Activated CD4-positive, alpha-beta memory T cell treated with anti-CD3 and anti-CD28 coated beads for 36 hours (primary cell): ENCODE results near the gene STX1B. TPM values are rescaled to one million over a fixed set of nuclear protein-coding genes. Genes with fewer than 3 reads are reported as not detected.
"Not testable (repeated sequence)": the region's sequence is repeated elsewhere in the genome, so short reads cannot be mapped to it uniquely, and the experiment has no call there.

ENCODE experiments used
- CTCF ChIA-PET: fragments of 350-600 bp; sonication (Branson Sonifier 250); formaldehyde crosslinking; loops from one replicate; lab custom pipeline; 2021; ENCODE audit warnings: antibody characterized with exemption, inconsistent platforms; lab: Charles Lee
- POLR2A ChIA-PET: fragments of 350-600 bp; sonication (Branson Sonifier 250); formaldehyde crosslinking; loops from one replicate; lab custom pipeline; 2021; ENCODE audit warnings: antibody characterized with exemption; lab: Charles Lee
- DNase-seq: peaks from one replicate; pipeline ENCODE4 v3.0.0-alpha.2; 2020
- H3K27ac Mint-ChIP-seq: one replicate; pipeline ENCODE4 v1.8.0; 2021; ENCODE audit warnings: mixed read lengths
- H3K27me3 Mint-ChIP-seq: one replicate; pipeline ENCODE4 v1.8.0; 2021; ENCODE audit warnings: mixed read lengths
- H3K36me3 Mint-ChIP-seq: one replicate; pipeline ENCODE4 v1.8.0; 2021; ENCODE audit warnings: mixed read lengths
- H3K4me1 Mint-ChIP-seq: one replicate; pipeline ENCODE4 v1.8.0; 2021; ENCODE audit warnings: low read depth, mixed read lengths
- H3K4me3 Mint-ChIP-seq: one replicate; pipeline ENCODE4 v1.8.0; 2021; ENCODE audit warnings: mild to moderate bottlenecking, mixed read lengths
- H3K9me3 Mint-ChIP-seq: one replicate; pipeline ENCODE4 v1.8.0; 2021; ENCODE audit warnings: mixed read lengths
- intact Hi-C: fragments of 100-400 bp; cut with micrococcal nuclease; formaldehyde crosslinking; loops from one replicate; pipeline ENCODE4 v1.15.1; 2023
- total RNA-seq, 2 experiments: library from RNA; stranded (reverse); gene quantifications; one replicate each; pipeline ENCODE4 v1.2.3, GENCODE V29; 2021

The STX1B gene
- total RNA-seq, 2 experiments from 2014 or later: 0.92 to 1.0 TPM

DNA sequence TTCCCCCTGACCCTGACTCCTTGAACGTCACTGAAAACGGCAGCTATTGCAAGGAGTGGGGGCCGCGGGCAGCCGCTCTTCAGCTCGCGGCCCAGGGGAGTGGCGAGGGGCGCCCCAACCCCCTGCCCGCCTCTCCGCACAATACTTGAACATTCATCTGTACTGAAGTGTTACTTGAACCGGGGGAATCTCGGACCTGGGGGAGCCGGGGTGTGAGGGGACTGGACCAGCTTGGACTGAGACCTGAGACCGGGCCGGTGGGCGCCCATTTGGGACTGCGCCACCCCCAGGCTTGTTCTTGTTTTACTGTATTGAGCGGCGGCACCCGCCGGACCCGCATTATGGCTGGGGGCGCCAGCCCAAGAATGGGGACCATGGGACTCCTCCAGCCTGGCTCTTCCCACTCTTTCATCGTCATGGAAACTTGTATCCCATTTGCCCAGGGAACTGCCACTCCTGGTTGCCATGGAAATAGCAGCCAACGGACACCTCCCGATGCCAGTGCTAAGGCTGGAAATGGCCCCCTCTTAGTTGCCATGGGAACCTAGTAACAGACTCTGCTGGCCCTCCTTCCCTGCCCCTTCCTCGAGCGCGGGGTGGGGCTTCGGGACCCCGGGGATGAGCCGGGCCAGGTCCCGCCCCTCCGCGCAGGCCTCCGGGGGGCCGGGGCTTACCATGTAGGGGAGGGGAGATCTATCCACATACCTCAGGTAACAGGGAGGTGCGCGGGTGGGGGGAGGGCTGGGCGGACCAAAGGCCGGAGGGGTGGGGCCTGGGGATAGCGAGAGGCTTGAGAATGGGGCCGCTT lies 62.4 kb downstream of the STX1B start:
- intact Hi-C loops: no loop called here
- DNase-seq: peak; percentile 24
- POLR2A ChIA-PET: interaction anchor here (1.6 kb wide), 1 partner anchor 13 kb away, joined by 3 read pairs; no protein-coding TSS in a partner anchor
- Mint-ChIP-seq H3K27me3 (no peaks in the 10 kb centered on the region), H3K36me3 (peaks cover 9% of the 10 kb centered on the region), H3K4me3 (no peak overlapping the region), H3K27ac (no peak overlapping the region), H3K4me1 (peaks cover 13% of the 10 kb centered on the region), H3K9me3 (no peaks in the 10 kb centered on the region)
- CTCF ChIA-PET: interaction anchor here (1.2 kb wide), 1 partner anchor 103 kb away, joined by 4 read pairs; no protein-coding TSS in a partner anchor

GRCh38 chr16:30947541-30947858 lies 62.9 kb downstream of the STX1B start:
- Mint-ChIP-seq H3K27me3 (no peaks in the 10 kb centered on the region), H3K4me3 (no peak overlapping the region), H3K36me3 (peaks cover 12% of the 10 kb centered on the region), H3K4me1 (peaks cover 17% of the 10 kb centered on the region), H3K9me3 (no peaks in the 10 kb centered on the region), H3K27ac (no peak overlapping the region)
- ChIA-PET POLR2A (interaction anchor here (1.6 kb wide), 1 partner anchor 13 kb away, joined by 3 read pairs; no protein-coding TSS in a partner anchor), CTCF (interaction anchor here (1.2 kb wide), 1 partner anchor 102 kb away, joined by 4 read pairs; no protein-coding TSS in a partner anchor)
- intact Hi-C loops: no loop called here
- DNase-seq: no peak

DNA sequence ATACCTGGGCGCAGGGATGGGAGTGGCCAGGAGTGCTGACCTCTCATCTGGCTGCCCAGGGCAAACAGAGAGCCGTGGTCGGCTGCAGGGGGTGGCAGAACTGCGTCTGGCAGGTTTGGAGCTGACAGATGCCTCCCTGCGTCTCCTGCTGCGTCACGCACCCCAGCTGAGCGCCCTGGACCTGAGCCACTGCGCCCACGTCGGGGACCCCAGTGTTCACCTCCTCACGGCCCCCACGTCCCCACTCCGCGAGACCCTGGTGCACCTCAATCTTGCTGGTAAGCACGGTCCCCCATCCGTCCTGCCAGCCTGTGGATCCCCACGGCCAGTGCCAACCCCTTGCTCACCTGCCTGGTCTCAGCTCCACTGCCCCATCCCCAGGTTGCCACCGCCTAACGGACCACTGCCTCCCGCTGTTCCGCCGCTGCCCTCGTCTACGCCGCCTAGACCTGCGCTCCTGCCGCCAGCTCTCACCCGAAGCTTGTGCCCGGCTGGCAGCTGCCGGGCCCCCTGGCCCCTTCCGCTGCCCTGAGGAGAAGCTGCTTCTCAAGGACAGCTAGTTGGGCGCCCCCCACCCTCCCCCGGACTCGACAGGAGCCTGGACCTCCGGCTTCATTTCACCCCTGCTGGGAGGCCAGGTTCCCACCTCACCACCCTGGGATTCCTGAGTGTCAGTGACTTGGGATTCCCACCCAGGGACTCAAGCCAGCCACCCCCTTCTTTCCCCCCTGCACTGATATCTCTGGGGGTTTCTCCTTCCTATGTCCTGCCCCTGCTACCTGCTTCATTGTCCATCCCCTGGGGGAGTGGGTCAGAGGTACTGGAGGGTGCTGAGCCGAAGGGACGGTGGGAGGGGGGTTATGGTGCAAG lies 63.5 kb downstream of the STX1B start:
- CTCF ChIA-PET: interaction anchor here (1.2 kb wide), 1 partner anchor 102 kb away, joined by 4 read pairs; no protein-coding TSS in a partner anchor
- POLR2A ChIA-PET: interaction anchor here (1.6 kb wide), 1 partner anchor 12 kb away, joined by 3 read pairs; no protein-coding TSS in a partner anchor
- Mint-ChIP-seq H3K4me1 (peaks cover 23% of the 10 kb centered on the region), H3K36me3 (peaks cover 12% of the 10 kb centered on the region), H3K9me3 (no peaks in the 10 kb centered on the region), H3K27me3 (no peaks in the 10 kb centered on the region), H3K27ac (no peak overlapping the region), H3K4me3 (no peak overlapping the region)
- intact Hi-C loops: no loop called here
- no peak for DNase-seq

GRCh38 chr16:30944352-30944751 lies 66.1 kb downstream of the STX1B start:
- DNase-seq: no peak

GRCh38 chr16:30942426-30942806 lies 68.0 kb downstream of the STX1B start:
- Mint-ChIP-seq H3K4me1 (peaks cover 15% of the 10 kb centered on the region), H3K4me3 (no peak overlapping the region), H3K27me3 (no peaks in the 10 kb centered on the region), H3K36me3 (peaks cover 14% of the 10 kb centered on the region), H3K9me3 (no peaks in the 10 kb centered on the region), H3K27ac (peak overlapping the region; percentile 72)
- POLR2A ChIA-PET: interaction anchor here (1.6 kb wide), 1 partner anchor 98 kb away, joined by 4 read pairs; no protein-coding TSS in a partner anchor
- CTCF ChIA-PET: interaction anchor here (0.9 to 5.1 kb wide), 29 partner anchors 7 to 200 kb away, joined by 3 to 71 read pairs (median 5); partner anchors contain the start of genes BCL7C, ORAI3 and VKORC1
- intact Hi-C loops: loop anchor here (2.0 kb wide), 2 partner anchors 20 to 46 kb away; partner anchors contain the start of genes CTF1 and FBXL19
- no peak for DNase-seq

More at GRCh38 chr16:30944352-30944751, 66.1 kb downstream of the STX1B start:
- Mint-ChIP-seq H3K4me3 (no peak overlapping the region), H3K36me3 (peaks cover 14% of the 10 kb centered on the region), H3K9me3 (no peaks in the 10 kb centered on the region), H3K27ac (no peak overlapping the region), H3K27me3 (no peaks in the 10 kb centered on the region), H3K4me1 (peaks cover 18% of the 10 kb centered on the region)
- intact Hi-C loops: no loop called here
- CTCF ChIA-PET: interaction anchor here (1.0 to 1.9 kb wide), 3 partner anchors 9 to 100 kb away, joined by 4 to 13 read pairs (median 4); no protein-coding TSS in a partner anchor
- POLR2A ChIA-PET: no interaction called here

- H3K36me3 Mint-ChIP-seq: peaks cover 14% of the 10 kb centered on the region
- intact Hi-C loops: loop anchor here (2.0 kb wide), 2 partner anchors 19 to 45 kb away; partner anchors contain the start of genes CTF1 and FBXL19
- POLR2A ChIA-PET: interaction anchor here (0.5 to 1.6 kb wide), 2 partner anchors 63 to 97 kb away, joined by 4 read pairs; no protein-coding TSS in a partner anchor
- CTCF ChIA-PET: interaction anchor here (0.7 to 5.1 kb wide), 35 partner anchors 8 to 499 kb away, joined by 3 to 71 read pairs (median 5); partner anchors contain the start of genes BCL7C, ORAI3 and VKORC1
- H3K9me3 Mint-ChIP-seq: no peaks in the 10 kb centered on the region
- peak overlapping the region; percentile 32 for H3K4me3 Mint-ChIP-seq
- no peaks in the 10 kb centered on the region for H3K27me3 Mint-ChIP-seq
- DNase-seq: peak; percentile 84
- H3K4me1 Mint-ChIP-seq: peaks cover 18% of the 10 kb centered on the region
- H3K27ac Mint-ChIP-seq: peak overlapping the region; percentile 72
Measured at GRCh38 chr16:30941600-30942425, 68.6 kb downstream of the STX1B start.

DNA sequence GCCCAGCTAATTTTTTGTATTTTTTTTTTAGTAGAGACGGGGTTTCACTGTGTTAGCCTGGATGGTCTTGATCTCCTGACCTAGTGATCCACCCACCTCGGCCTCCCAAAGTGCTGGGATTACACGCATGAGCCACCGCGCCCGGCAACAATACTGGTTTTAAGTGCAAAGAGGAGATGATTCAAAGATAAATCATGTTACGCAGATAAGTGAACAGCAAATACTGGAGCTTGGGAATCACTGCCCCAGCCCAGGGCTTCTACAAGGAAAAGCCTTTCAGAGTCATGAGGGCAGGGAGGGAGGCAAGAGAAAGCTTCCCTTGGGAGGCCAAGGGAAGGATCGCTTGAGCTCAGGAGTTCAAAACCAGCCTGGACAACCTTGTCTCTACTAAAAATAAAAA lies 70.9 kb downstream of the STX1B start:
- H3K27me3 Mint-ChIP-seq, H3K4me3 Mint-ChIP-seq, DNase-seq, H3K27ac Mint-ChIP-seq, intact Hi-C loops, H3K9me3 Mint-ChIP-seq: not testable (repeated sequence)
- CTCF ChIA-PET: interaction anchor here (0.8 to 5.1 kb wide), 3 partner anchors 10 to 94 kb away, joined by 4 to 71 read pairs (median 66); no protein-coding TSS in a partner anchor
- POLR2A ChIA-PET: interaction anchor here (0.6 kb wide), 1 partner anchor 94 kb away, joined by 3 read pairs; no protein-coding TSS in a partner anchor
- peaks cover 25% of the 10 kb centered on the region for H3K4me1 Mint-ChIP-seq
- H3K36me3 Mint-ChIP-seq: peaks cover 13% of the 10 kb centered on the region

Other genes with a start within 250 kb of the STX1B start
- gene CFAP119, start 248.6 kb downstream of the STX1B start, total RNA-seq: 1 to 10 TPM; 3.8 to 4.9 TPM
- 10 to 100 TPM; 70.9 to 72.8 TPM for gene RNF40, start 248.3 kb downstream of the STX1B start, total RNA-seq
- 1 to 10 TPM; 2.9 to 3.1 TPM for gene ZNF629, start 223.4 kb downstream of the STX1B start, total RNA-seq
- 10 to 100 TPM; 25.6 to 25.7 TPM for gene BCL7C, start 116.6 kb downstream of the STX1B start, total RNA-seq
- under 1 TPM; 0.22 to 0.43 TPM for gene CTF1, start 114.0 kb downstream of the STX1B start, total RNA-seq
- 10 to 100 TPM; 21.0 to 22.2 TPM for gene FBXL19, start 87.1 kb downstream of the STX1B start, total RNA-seq
- gene ORAI3, start 61.6 kb downstream of the STX1B start, total RNA-seq: 1 to 10 TPM; 9.6 to 9.7 TPM
- gene SETD1A, start 52.9 kb downstream of the STX1B start, total RNA-seq: 10 to 100 TPM; 16.4 to 17.4 TPM
- 1 to 10 TPM; 2.2 TPM for gene HSD3B7, start 25.4 kb downstream of the STX1B start, total RNA-seq
- gene STX4, start 22.9 kb upstream of the STX1B start, total RNA-seq: 10 to 100 TPM; 46.7 to 46.8 TPM
- gene ZNF668, start 63.6 kb upstream of the STX1B start, total RNA-seq: 10 to 100 TPM; 11.4 to 13.3 TPM
- gene ZNF646, start 63.8 kb upstream of the STX1B start, total RNA-seq: 10 to 100 TPM; 18.6 to 19.9 TPM
- gene PRSS53, start 78.3 kb upstream of the STX1B start, total RNA-seq: 1 to 10 TPM; 3.4 to 5.3 TPM
- gene VKORC1, start 84.2 kb upstream of the STX1B start, total RNA-seq: 10 to 100 TPM; 67.3 to 72.3 TPM
- gene BCKDK, start 97.7 kb upstream of the STX1B start, total RNA-seq: 10 to 100 TPM; 38.5 to 40.5 TPM
- gene KAT8, start 107.0 kb upstream of the STX1B start, total RNA-seq: 10 to 100 TPM; 48.8 to 49.6 TPM
- not detected for gene PRSS8, start 125.1 kb upstream of the STX1B start, total RNA-seq
- under 1 TPM in 1 of 2 experiments, not detected in 1; 0.24 TPM for gene PRSS36, start 139.4 kb upstream of the STX1B start, total RNA-seq
- 100 to 1,000 TPM; 459 to 489 TPM for gene FUS, start 169.5 kb upstream of the STX1B start, total RNA-seq
- 10 to 100 TPM; 13.6 to 14.6 TPM for gene PYCARD, start 192.1 kb upstream of the STX1B start, total RNA-seq
- not detected for gene TRIM72, start 203.5 kb upstream of the STX1B start, total RNA-seq
- not detected for gene PYDC1, start 206.5 kb upstream of the STX1B start, total RNA-seq
- gene ITGAM, start 249.3 kb upstream of the STX1B start, total RNA-seq: 1 to 10 TPM; 4.1 to 5.0 TPM